GM21381 (cell line): ENCODE results near the gene SYNGR1.
"Not testable (repeated sequence)": the region's sequence is repeated elsewhere in the genome, so short reads cannot be mapped to it uniquely, and the experiment has no call there.

Source experiments
- ATAC-seq: cut with Tn5 transposase; IDR thresholded peaks from one replicate; pipeline ENCODE4 v1.9.1; 2021; ENCODE audit warnings: mild to moderate bottlenecking, moderate library complexity; ENCODE audit not compliant: unreplicated experiment

The SYNGR1 gene

GRCh38 chr22:39350757-39351688 lies 1.2 kb downstream of the SYNGR1 start:
- ATAC-seq, result no peak

- ATAC-seq, result no peak
Measured at GRCh38 chr22:39351689-39352214, 2.0 kb downstream of the SYNGR1 start.

GRCh38 chr22:39352306-39352891 lies 2.6 kb downstream of the SYNGR1 start:
- no peak for ATAC-seq

- ATAC-seq, result no peak
Measured at GRCh38 chr22:39353346-39353745, 3.6 kb downstream of the SYNGR1 start.

- ATAC-seq, result no peak
Measured at GRCh38 chr22:39355080-39355479, 5.3 kb downstream of the SYNGR1 start.

- ATAC-seq, result not testable (repeated sequence)
Measured at GRCh38 chr22:39355805-39356204, 6.0 kb downstream of the SYNGR1 start.

- ATAC-seq, result no peak
Measured at GRCh38 chr22:39356464-39356863, 6.7 kb downstream of the SYNGR1 start.

GRCh38 chr22:39357110-39358108 lies 7.6 kb downstream of the SYNGR1 start:
- ATAC-seq, result not testable (repeated sequence)

- ATAC-seq, result not testable (repeated sequence)
Measured at GRCh38 chr22:39358197-39358596, 8.4 kb downstream of the SYNGR1 start.

GRCh38 chr22:39359659-39360195 lies 9.9 kb downstream of the SYNGR1 start:
- no peak for ATAC-seq

- no peak for ATAC-seq
Measured at GRCh38 chr22:39360242-39360641, 10.5 kb downstream of the SYNGR1 start.

GRCh38 chr22:39360674-39361413 lies 11.1 kb downstream of the SYNGR1 start:
- ATAC-seq, result no peak

GRCh38 chr22:39361496-39361895 lies 11.7 kb downstream of the SYNGR1 start:
- no peak for ATAC-seq

GRCh38 chr22:39362271-39362670 lies 12.5 kb downstream of the SYNGR1 start:
- ATAC-seq, result no peak

GRCh38 chr22:39362932-39363331 lies 13.1 kb downstream of the SYNGR1 start:
- no peak for ATAC-seq

- no peak for ATAC-seq
Measured at GRCh38 chr22:39363751-39364515, 14.1 kb downstream of the SYNGR1 start.

- no peak for ATAC-seq
Measured at GRCh38 chr22:39364714-39365491, 15.1 kb downstream of the SYNGR1 start.

- ATAC-seq, result no peak
Measured at GRCh38 chr22:39365492-39365780, 15.6 kb downstream of the SYNGR1 start.
